Kidney (tissue), 14 donors: ENCODE data around the gene FGFR2. TPM values are rescaled to one million over a fixed set of nuclear protein-coding genes. Genes with fewer than 3 reads are reported as not detected.
A peak's percentile ranks its signal among the peaks of the same experiment; 100 is the strongest.

Source experiments
- DNase-seq, 5 donors: peaks; one replicate each; pipeline ENCODE4 v3.0.0-alpha.2; 2013 to 2020
- FAIRE-seq: peaks from 2 replicates; lab custom pipeline; 2012; peaks lifted over from hg19 to GRCh38; lab: Jason Lieb, UNC
- H3K27ac ChIP-seq, 2 donors: one replicate each; pipeline ENCODE4 v1.7.0; 2013; ENCODE audit warnings: low read depth in 2 of 2, low read length in 2 of 2, inconsistent platforms in 1 of 2
- H3K27me3 ChIP-seq: one replicate; pipeline ENCODE4 v1.7.1; 2013; ENCODE audit warnings: low read length, inconsistent platforms; ENCODE audit not compliant: control insufficient read depth, insufficient read depth
- H3K36me3 ChIP-seq, 3 donors: one replicate each; pipeline versions ENCODE4 v1.7.0 to v1.7.1; 2013; ENCODE audit warnings: low read length in 3 of 3, control low read depth in 1 of 3, inconsistent platforms in 1 of 3; ENCODE audit not compliant: insufficient read depth in 3 of 3, control insufficient read depth in 2 of 3
- H3K4me1 ChIP-seq, 3 donors: one replicate each; pipeline versions ENCODE4 v1.7.0 to v1.7.1; 2013; ENCODE audit warnings: low read length in 3 of 3, inconsistent platforms in 1 of 3, low read depth in 1 of 3; ENCODE audit not compliant: control insufficient read depth in 2 of 3, insufficient read depth in 2 of 3
- H3K4me3 ChIP-seq, 3 donors: one replicate each; pipeline versions ENCODE4 v1.7.0 to v1.8.1; 2013; ENCODE audit warnings: low read length in 3 of 3, control low read depth in 1 of 3, inconsistent platforms in 1 of 3
- H3K9ac ChIP-seq, 3 donors: one replicate each; pipeline versions ENCODE4 v1.7.0 to v1.7.1; 2013; ENCODE audit warnings: low read length in 3 of 3, control low read depth in 1 of 3, inconsistent platforms in 1 of 3
- H3K9me3 ChIP-seq, 3 donors: one replicate each; pipeline versions ENCODE4 v1.7.0 to v1.7.1; 2013; ENCODE audit warnings: low read length in 3 of 3, control low read depth in 1 of 3, inconsistent platforms in 1 of 3; ENCODE audit not compliant: control insufficient read depth in 2 of 3, insufficient read depth in 1 of 3
- intact Hi-C: fragments of 100-400 bp; cut with DNase I; formaldehyde crosslinking; loops from one replicate; pipeline ENCODE4 v1.11.1; 2022
- polyA plus RNA-seq: library from polyadenylated mRNA; stranded (reverse); fragments of 350-450 nt; fragmentation: Illumina TruSeq; extraction: RNeasy Lipid Tissue Mini Kit (QIAGEN cat#74804); gene quantifications from one replicate; pipeline ENCODE4 v1.2.3, GENCODE V29; 2014; ENCODE audit warnings: low read depth, low replicate concordance; ENCODE audit not compliant: insufficient read depth
- total RNA-seq: library from RNA; stranded (reverse); fragmentation: NEBNext Ultra II Directional; extraction: Animal tissue kit (Norgen Biotek cat#: 25700); gene quantifications from one replicate; pipeline ENCODE4 v1.2.1, GENCODE V29; 2021
- TF ChIP-seq, protein P1 (sequence below): IDR thresholded peaks from 3 replicates; pipeline ENCODE4 v1.5.1; 2012; ENCODE audit warnings: mild to moderate bottlenecking, moderate library complexity, borderline replicate concordance; ENCODE audit not compliant: insufficient read depth; ENCODE audit errors: extremely low read depth
- donor health status: control.
- donor health status: control.
- donor health status: control.
- donor health status: control.
- donor health status: control.
- donor health status: DM: yes; HTN: yes; CAD: no.
- donor health status: Normal renal cell carcinoma (clear cell type).

The FGFR2 gene
- total and polyA plus RNA-seq, 2 donors from 2014 or later, result 20.2 to 59.4 TPM

DNA sequence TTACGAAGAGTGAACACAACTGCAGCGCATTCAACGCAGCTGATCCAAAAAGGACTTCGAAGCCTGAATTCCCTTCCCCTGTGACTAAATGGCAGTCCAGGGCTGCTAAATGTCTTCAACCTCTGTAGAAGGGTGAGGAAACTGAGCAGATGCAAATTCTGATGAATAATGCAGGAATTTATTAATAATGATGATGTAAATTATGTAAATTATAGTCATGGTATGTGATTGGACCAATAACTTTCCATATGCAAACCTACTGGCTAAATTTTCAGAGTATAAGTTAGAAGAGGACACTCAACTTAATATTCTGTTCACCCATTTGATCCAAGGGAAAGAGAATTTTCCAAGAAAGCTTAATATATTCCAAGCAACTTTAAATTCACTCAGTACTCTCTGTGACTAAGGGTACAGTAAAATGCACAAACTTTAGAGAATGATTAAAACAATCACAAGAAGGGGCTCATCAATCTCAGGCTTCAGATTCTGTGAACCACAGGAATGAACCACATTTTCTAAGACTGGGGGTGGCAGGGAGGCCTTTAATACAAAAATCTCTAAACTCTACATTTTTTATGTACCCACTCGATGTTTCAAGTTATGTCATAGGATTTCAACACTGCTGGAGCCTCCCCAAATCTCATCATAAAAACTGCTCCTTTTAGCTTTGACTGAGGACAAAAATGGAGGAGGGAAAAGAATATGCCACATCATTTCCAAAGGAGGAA is 3.5 kb downstream of the FGFR2 start:
- H3K27ac ChIP-seq, result peak overlapping the region in 1 of 2 donors; percentile 3
- peak overlapping the region in 1 of 3 donors; percentile 50 for H3K9ac ChIP-seq
- TF ChIP-seq, protein P1, sequence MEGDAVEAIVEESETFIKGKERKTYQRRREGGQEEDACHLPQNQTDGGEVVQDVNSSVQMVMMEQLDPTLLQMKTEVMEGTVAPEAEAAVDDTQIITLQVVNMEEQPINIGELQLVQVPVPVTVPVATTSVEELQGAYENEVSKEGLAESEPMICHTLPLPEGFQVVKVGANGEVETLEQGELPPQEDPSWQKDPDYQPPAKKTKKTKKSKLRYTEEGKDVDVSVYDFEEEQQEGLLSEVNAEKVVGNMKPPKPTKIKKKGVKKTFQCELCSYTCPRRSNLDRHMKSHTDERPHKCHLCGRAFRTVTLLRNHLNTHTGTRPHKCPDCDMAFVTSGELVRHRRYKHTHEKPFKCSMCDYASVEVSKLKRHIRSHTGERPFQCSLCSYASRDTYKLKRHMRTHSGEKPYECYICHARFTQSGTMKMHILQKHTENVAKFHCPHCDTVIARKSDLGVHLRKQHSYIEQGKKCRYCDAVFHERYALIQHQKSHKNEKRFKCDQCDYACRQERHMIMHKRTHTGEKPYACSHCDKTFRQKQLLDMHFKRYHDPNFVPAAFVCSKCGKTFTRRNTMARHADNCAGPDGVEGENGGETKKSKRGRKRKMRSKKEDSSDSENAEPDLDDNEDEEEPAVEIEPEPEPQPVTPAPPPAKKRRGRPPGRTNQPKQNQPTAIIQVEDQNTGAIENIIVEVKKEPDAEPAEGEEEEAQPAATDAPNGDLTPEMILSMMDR, result no peak
- intact Hi-C loops, result no loop called here
- FAIRE-seq (no peak), DNase-seq (no peak)
- H3K4me3 ChIP-seq, result peak overlapping the region in 1 of 3 donors; percentile 83
- H3K27me3 ChIP-seq, result no peaks in the 10 kb centered on the region
- H3K36me3 ChIP-seq, result peaks cover 0 to 3% (median 0%) of the 10 kb centered on the region in 3 donors
- peaks cover 3 to 6% (median 5%) of the 10 kb centered on the region in 3 donors for H3K4me1 ChIP-seq
- H3K9me3 ChIP-seq, result no peaks in the 10 kb centered on the region

DNA sequence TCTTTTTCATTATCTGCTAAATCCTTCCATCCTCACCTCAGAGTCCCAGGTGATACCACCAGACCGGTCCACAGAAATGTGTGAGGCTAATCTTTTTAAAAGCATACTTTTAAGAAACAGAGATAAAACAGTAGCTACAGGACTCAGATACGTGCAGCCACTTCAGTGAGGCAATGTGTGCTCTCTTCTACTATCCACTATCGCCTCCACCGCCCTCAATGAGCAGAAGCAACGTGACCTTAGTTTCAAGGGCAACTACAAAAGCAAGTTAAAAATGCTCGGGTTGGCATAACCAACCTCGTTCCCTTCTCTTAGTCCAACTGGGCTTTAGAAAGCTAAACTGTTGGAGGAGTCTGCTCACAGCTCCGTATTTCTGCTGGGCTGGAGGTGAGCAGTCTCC is 4.2 kb downstream of the FGFR2 start:
- H3K4me3 ChIP-seq, result no peak overlapping the region
- no peak overlapping the region for H3K9ac ChIP-seq
- H3K36me3 ChIP-seq, result peaks cover 0 to 3% (median 0%) of the 10 kb centered on the region in 3 donors
- peaks cover 3 to 6% (median 5%) of the 10 kb centered on the region in 3 donors for H3K4me1 ChIP-seq
- FAIRE-seq, result no peak
- no peaks in the 10 kb centered on the region for H3K27me3 ChIP-seq
- no peaks in the 10 kb centered on the region for H3K9me3 ChIP-seq
- intact Hi-C loops, result no loop called here
- DNase-seq, result no peak
- TF ChIP-seq, protein P1, result no peak
- H3K27ac ChIP-seq, result peak overlapping the region in 1 of 2 donors; percentile 3

DNA sequence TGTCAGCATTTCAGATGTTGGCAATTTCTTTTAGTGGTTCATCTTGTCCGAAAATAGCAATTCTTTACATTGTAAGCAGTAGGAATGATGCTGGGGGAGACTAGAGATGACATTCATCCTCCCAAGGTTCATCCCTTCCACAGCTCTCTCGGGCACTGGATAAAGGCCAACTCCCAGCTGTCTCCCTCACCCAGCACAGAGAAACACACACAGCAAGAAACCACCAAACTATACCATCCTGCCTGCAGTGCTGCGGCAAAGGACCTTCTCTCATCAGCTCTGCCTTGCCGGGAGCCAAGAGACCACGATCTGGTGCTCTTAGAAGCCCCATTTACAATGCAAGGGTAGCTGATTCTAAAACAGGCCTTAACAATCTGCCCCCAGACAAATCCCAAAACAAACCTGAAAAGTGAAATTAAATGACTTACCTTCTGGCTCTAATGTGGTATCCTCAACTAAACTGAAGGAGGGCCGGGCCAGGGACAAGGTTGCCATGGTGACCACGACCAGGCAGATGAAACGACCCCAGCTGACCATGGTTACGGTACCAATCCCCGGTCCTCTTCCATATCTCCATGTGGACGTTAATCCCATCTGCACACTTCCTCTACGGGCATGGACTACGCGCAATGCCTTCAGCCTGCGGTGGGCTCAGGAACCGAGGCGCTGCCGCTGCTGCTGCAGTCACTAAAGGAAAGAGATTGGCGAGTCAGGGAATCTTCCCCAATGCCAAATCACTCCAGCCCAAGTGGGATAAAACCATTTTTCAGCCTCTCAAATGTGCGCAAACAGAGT is 4.8 kb downstream of the FGFR2 start:
- TF ChIP-seq, protein P1, result no peak
- Histone ChIP-seq H3K9me3 (no peaks in the 10 kb centered on the region), H3K9ac (no peak overlapping the region), H3K27ac (no peak overlapping the region), H3K4me3 (no peak overlapping the region), H3K36me3 (peaks cover 0 to 3% (median 0%) of the 10 kb centered on the region in 3 donors), H3K4me1 (peaks cover 0 to 6% (median 5%) of the 10 kb centered on the region in 3 donors), H3K27me3 (no peaks in the 10 kb centered on the region)
- intact Hi-C loops, result no loop called here
- no peak for FAIRE-seq
- DNase-seq, result peak in 1 of 5 donors; percentile 18
